Measurements from ENCODE around the gene CNGA3.

Gene CNGA3

GRCh38 chr2:98419977-98420725, 73.9 kb downstream of the CNGA3 start:
- Histone ChIP-seq H3K4me3 (ENCODE audit: low read depth, low read length) (no peak overlapping the region), H3K4me1 (ENCODE audit: control insufficient read depth, insufficient read depth, low read length) (no peaks in the 10 kb centered on the region), H3K36me3 (ENCODE audit: control insufficient read depth in 2 of 2, insufficient read depth in 1 of 2, low read length in 2 of 2) (no peaks in the 10 kb centered on the region), H3K27ac (ENCODE audit: extremely low read depth, low read depth, low read length) (no peak overlapping the region), H3K9me3 (ENCODE audit: control insufficient read depth, insufficient read depth, low read depth, low read length) (no peaks in the 10 kb centered on the region)
- TF ChIP-seq ZNF10 (tag by site-specific recombination; IDR thresholded peaks at IDR 0.05) (no peak), ZNF23 (tag by site-specific recombination; IDR thresholded peaks at IDR 0.05; ENCODE audit: borderline replicate concordance) (no peak), KLF9 (tag by site-specific recombination; IDR thresholded peaks at IDR 0.05; ENCODE audit: low read depth) (no peak), ZSCAN30 (tag by site-specific recombination; IDR thresholded peaks at IDR 0.05) (no peak), ZNF514 (tag by site-specific recombination; IDR thresholded peaks at IDR 0.05) (no peak), ZNF561 (tag by site-specific recombination; IDR thresholded peaks at IDR 0.05; ENCODE audit: borderline replicate concordance) (no peak), GLI4 (tag by site-specific recombination; IDR thresholded peaks at IDR 0.05) (no peak), EGR2 (tag by site-specific recombination; IDR thresholded peaks at IDR 0.05; ENCODE audit: low read depth) (no peak), GLI2 (tag by site-specific recombination; IDR thresholded peaks at IDR 0.05; ENCODE audit: borderline replicate concordance, low read depth) (no peak), YY2 (tag by site-specific recombination; IDR thresholded peaks at IDR 0.05) (no peak)
- TF ChIP-seq, protein P1, sequence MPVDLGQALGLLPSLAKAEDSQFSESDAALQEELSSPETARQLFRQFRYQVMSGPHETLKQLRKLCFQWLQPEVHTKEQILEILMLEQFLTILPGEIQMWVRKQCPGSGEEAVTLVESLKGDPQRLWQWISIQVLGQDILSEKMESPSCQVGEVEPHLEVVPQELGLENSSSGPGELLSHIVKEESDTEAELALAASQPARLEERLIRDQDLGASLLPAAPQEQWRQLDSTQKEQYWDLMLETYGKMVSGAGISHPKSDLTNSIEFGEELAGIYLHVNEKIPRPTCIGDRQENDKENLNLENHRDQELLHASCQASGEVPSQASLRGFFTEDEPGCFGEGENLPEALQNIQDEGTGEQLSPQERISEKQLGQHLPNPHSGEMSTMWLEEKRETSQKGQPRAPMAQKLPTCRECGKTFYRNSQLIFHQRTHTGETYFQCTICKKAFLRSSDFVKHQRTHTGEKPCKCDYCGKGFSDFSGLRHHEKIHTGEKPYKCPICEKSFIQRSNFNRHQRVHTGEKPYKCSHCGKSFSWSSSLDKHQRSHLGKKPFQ (tag by site-specific recombination; IDR thresholded peaks at IDR 0.05): no peak
- CTCF ChIA-PET: no interaction called here
- POLR2A ChIA-PET: no interaction called here

DNA sequence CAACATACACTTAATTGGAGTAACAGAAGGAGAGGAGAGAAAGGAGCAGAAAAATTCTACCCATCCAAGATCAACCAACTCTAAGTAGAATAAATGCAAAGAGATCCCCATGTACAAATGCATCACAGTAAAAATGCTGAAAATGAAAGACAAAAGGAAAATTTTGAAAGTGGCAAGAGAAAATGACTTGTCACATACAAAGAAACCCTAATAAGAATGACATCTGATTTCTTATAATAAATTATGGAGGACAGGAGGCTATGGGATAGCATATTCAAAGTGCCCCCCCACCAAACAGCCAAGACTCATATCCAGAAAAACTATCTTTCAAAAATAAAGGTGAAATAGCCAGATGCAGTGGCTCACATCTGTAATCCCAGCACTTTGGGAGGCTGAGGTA, 76.2 kb downstream of the CNGA3 start:
- Histone ChIP-seq H3K9me3 (ENCODE audit: control insufficient read depth, insufficient read depth, low read depth, low read length) (no peaks in the 10 kb centered on the region), H3K4me3 (ENCODE audit: low read depth, low read length) (no peak overlapping the region), H3K27ac (ENCODE audit: extremely low read depth, low read depth, low read length) (no peak overlapping the region), H3K36me3 (ENCODE audit: control insufficient read depth in 2 of 2, insufficient read depth in 1 of 2, low read length in 2 of 2) (no peaks in the 10 kb centered on the region), H3K4me1 (ENCODE audit: control insufficient read depth, insufficient read depth, low read length) (no peaks in the 10 kb centered on the region)
- CTCF ChIA-PET: no interaction called here
- POLR2A ChIA-PET: no interaction called here
- TF ChIP-seq SETDB1 (IDR thresholded peaks at IDR 0.05; ENCODE audit: insufficient read length, low read length) (peak; percentile 58), ZBTB26 (tag by site-specific recombination; optimal IDR thresholded peaks at IDR 0.05) (no peak), PRDM1 (tag by site-specific recombination; IDR thresholded peaks at IDR 0.05) (0 out of 2 replicates have a peak, but pooled peaks have one; percentile 14)

DNA sequence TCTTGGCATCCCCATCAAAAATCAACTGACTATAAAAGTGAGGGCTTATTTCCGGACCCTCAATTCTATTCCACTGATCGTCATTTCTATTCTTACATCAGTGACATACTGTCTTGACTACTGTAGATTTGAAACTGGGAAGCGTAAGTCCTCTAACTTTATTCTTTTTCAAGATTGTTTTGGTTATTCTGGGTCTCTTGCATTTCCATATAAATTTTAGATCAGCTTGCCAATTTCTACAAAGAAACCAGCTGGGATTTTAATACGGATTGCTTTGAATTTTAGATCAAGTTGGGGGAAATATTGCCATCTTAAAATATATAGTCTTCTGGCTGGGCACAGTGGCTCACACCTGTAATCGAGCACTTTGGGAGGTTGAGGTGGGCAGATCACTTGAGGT, 80.5 kb downstream of the CNGA3 start:
- ChIA-PET CTCF (interaction anchor here (0.6 to 2.4 kb wide), 3 partner anchors 14 to 313 kb away, joined by 3 to 8 read pairs (median 6); no protein-coding TSS in a partner anchor), POLR2A (no interaction called here)
- TF ChIP-seq ZBTB20 (tag by site-specific recombination; IDR thresholded peaks at IDR 0.05): no peak
- no peak for TF ChIP-seq ZNF530 (tag by site-specific recombination; IDR thresholded peaks at IDR 0.05; ENCODE audit: low read depth)
- no peak for TF ChIP-seq RBAK (tag by site-specific recombination; IDR thresholded peaks at IDR 0.05)
- TF ChIP-seq ZNF404 (tag by site-specific recombination; IDR thresholded peaks at IDR 0.05): no peak
- no peak for TF ChIP-seq PRDM4 (tag by site-specific recombination; IDR thresholded peaks at IDR 0.05)
- TF ChIP-seq KLF9 (tag by site-specific recombination; IDR thresholded peaks at IDR 0.05; ENCODE audit: low read depth): no peak
- no peak for TF ChIP-seq ZNF624 (tag by site-specific recombination; IDR thresholded peaks at IDR 0.05)
- no peak overlapping the region for H3K27ac ChIP-seq (ENCODE audit: extremely low read depth, low read depth, low read length)
- H3K9me3 ChIP-seq (ENCODE audit: control insufficient read depth, insufficient read depth, low read depth, low read length): no peaks in the 10 kb centered on the region
- no peak overlapping the region for H3K4me3 ChIP-seq (ENCODE audit: low read depth, low read length)
- no peaks in the 10 kb centered on the region for H3K36me3 ChIP-seq (ENCODE audit: control insufficient read depth in 2 of 2, insufficient read depth in 1 of 2, low read length in 2 of 2)
- no peaks in the 10 kb centered on the region for H3K4me1 ChIP-seq (ENCODE audit: control insufficient read depth, insufficient read depth, low read length)
